DMS53 (cell line): Measurements from ENCODE around the gene ERBB4.
A peak's percentile ranks its signal among the peaks of the same experiment; 100 is the strongest.

Experiments used
- DNase-seq: peaks from one replicate; lab custom pipeline; 2025; lab: John Stamatoyannopoulos, UW

Gene ERBB4

DNA sequence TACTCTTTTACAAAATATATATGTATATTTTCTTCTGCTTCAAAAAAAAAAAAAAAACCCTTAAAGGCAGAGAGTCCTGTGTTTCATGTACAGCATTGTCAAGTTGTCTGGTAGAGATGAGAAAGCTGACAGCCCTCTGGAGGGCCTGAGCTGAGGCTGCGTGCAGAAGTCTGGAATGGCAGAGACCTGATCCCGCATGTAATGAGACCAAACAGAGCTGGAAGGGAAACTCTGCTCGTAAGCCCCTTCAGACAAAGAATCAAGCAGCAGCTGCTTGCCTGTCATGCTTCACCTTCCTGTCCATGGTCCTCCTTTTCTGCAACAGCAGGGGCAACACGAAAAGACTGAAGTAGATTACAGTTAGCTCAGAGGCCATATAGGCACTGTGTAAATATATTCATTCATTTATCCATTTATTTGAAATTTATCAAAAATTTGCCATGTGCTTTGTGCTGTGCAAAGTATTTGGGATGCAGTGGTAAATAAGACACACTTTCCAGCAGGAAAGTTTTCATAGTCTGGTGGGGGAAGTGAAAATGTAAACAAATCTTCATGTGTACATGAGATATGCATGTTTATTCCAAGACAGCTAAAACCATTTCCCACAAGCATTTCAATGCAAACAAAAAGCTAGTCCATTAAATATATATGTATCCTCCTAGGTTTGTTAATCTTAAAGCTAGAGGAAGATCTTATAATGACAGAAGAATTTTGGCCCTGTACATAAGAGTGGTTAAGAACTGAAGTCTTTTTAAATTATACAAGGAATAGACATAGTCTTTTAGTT lies 1069.5 kb downstream of the ERBB4 start:
- DNase-seq, result no peak

DNA sequence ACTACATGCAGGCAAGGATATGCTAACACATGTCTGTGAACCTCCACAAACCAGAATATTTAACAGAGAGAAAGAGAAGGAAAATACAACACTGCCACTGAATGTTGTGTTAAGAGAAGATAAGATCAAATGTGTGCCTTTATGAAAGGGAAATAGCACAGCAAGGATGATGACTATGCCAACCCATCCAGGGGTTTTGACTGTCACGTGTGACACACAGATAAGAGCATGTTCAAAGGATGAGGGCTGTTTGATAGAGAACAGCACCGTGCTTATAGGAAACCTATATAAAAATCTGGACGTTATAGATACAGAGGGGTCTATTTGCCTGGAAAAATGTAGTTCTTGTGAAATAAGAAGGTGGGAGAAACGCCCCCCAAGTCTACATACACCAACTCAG lies 1070.4 kb downstream of the ERBB4 start:
- no peak for DNase-seq

DNA sequence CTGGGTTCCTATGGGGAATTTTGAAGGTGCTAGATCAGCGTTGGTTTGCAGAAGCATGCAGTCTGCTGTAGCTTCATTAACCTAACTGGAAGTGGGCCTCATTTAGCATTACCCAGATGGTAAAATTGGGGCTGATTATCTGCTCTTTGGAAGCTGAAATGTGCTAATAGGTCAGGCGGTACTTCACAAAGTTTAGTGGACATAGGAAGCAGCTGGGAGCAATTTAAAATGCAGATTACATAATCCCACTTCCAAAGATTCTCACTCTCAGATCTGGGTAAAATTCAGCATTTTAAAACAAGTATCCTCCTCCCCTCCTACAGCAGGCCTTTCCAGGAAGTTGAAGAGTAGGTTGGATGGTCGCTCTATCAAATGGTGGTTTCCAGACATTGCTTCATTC lies 1075.2 kb downstream of the ERBB4 start:
- no peak for DNase-seq

DNA sequence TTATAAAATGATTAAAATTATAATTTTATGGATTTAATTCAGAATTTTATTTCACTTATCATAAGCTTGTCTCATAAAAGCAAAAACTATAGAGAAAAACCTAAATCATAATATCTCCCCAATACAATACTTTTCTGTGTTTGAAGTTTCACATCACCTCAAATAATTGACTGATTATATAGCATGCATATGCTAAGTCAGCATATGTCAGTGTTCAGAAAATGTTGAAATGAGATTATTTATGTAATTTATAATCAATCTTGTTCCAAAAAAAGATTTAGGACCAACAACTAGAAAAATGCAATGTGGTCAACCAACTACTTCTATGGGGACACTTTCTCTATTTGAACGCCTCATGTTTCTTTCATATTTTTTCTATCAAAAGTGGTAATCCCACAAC lies 1079.6 kb downstream of the ERBB4 start:
- DNase-seq, result no peak

DNA sequence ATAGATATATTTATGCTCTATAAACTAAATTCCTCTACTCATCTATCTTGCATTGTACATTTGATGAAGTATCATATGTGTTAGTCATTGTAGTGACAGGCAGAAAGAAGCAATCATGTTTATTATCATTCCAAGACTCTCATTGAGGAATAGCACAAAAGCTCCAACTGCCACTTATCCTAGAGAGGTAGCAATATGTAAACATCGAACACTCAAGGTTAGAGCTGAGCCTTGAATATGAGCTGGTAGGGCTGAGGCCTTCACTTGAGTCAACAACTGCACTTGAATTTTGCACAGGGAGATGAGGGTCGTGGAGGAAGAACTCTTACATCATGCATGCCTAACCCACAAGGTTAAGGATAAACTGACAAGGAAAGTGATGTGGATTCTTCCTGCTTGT lies 1081.3 kb downstream of the ERBB4 start:
- peak; percentile 57 for DNase-seq

DNA sequence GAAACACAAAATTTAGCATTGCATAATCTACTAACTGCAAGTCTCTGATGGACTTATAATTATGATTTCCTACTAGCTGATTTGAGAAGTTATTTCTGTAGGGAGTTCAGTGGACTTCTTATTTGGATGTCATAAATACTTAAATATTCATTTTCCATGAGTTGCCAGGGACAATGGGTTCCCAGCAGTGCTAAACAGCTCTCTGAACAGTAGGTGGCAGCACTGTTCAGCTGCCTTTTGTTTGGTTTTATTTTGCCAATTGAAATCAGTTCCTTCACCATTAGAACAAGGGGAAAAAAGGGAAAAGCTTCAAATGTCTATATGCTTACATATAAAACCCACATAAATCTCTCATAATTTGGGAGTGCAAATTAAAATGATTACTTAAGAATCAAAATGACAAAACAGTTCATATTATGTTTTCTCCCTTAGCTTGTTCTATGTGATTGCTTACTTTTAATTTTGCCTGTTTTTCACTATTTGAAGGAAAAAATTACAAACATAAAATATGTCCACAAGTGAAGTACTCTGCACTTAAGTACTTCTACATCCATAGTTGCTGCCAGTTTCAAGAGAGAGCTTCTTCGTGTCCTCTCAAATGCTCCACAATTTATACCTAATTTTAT lies 1083.3 kb downstream of the ERBB4 start:
- DNase-seq, result peak; percentile 74

DNA sequence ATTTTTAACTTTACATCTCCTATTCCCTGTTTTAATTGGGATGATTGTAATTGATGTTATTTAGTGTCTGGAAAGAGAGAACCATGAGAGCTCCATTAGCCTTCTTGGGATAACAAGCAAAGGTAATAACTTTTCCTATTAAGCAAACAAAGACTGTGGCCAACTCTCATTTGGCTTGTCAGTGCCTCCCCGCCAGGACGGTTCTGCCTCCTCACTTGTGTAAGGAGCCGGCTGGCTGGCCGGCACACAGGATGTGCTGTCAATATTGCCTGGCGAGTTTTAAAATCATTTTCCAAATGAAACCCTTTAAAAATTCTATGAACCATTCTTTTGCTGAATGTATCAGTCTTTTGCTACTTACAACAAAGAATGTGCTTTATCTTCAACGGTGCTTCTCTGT lies 1083.9 kb downstream of the ERBB4 start:
- DNase-seq, result peak; percentile 9

DNA sequence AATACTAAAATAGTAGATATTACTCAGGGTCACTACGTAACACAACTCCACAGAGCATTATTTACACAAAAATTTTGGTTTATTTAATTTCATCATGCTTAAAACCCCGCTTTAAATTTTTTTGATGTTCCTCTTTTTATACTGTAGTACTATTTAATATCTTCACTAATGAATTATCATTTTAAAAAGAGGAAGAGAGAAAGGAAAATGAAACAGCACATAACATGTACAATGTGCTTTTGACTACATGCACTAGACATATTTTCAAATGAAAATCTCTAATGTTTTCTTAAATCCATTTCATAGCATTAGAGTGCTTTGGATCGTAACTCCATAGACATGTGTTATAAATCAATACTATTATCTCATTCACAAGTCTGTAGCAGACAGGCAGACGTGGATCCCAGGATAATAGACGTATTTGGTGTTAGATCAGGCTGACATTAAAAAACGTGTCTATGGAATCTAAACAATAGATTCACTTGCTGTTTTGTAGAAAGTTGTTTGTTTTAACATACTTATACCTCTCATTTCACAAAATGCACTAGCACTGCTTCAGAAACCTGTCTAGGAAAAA lies 1085.2 kb downstream of the ERBB4 start:
- no peak for DNase-seq

DNA sequence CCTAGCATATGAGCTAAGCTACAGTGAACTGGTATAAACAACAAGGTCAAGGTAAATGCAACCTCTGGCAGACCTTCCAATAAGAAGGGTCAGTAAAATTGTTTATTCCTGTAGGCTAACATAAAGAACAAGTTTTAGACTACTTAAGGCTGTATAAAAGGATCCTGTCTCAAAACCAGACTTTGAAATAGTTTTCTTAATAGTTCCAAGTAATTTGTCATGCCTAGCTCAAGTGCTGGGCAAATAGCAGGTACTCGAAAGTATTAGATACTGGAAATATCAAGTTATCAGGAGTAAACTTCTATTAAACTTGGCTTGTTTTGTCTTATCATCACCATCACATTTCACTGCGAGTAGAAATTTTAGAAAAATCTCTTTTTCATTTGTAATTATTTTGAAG lies 1087.0 kb downstream of the ERBB4 start:
- no peak for DNase-seq

DNA sequence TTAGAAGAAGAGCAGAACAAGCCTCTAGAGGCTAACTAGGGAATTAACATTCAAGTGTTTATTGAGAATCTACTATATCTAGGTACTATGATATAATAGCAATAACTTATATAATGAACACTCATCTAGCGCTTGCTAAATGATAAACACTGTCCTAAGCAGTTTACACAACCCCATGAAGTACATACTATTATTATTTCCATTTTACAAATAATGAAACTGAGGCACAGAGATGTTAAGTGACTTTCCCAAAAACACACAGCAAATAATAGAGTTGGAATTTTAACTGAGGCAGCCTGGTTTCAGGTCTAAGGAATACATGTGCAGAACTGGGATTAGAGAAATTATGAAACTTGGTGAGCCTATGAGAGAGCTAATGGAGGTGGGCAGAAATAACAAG lies 1088.8 kb downstream of the ERBB4 start:
- peak; percentile 4 for DNase-seq

DNA sequence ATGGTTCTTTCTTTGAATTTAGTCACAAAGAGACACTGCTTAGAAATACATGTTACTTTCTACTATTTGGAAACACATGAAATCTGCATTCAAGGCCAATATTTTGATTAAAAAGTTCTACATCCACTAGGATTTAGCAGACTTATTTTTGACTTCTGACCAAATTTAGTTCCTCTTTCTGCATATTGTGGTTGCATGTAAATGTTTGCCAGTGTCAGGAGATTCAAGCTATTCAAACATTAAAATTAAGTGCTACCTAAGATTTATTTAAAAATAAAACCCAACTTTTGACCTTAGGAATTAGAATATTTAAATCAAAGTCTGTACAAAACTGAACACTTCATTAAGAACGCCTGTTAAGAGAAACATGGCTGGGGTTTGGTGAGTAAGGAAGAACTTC lies 1091.1 kb downstream of the ERBB4 start:
- DNase-seq, result no peak

DNA sequence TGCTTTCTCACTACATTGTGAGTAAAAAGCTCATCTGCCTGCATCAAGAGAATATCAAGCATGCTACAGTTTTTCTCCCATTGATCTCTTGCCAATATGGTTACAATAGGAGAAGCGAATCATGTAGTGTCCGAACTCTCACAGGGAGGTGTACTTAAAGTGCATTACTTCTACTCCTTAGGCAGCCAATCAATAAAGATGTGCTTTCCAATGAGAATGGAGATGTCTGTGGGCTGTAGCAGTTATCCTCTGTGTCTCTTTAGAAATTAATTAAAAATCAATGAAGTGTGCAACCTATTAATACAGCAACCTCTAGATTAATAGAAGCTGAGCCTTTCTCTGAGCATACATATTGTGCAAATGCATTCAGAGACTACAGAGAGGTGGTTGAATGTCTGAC lies 1098.5 kb downstream of the ERBB4 start:
- no peak for DNase-seq

DNA sequence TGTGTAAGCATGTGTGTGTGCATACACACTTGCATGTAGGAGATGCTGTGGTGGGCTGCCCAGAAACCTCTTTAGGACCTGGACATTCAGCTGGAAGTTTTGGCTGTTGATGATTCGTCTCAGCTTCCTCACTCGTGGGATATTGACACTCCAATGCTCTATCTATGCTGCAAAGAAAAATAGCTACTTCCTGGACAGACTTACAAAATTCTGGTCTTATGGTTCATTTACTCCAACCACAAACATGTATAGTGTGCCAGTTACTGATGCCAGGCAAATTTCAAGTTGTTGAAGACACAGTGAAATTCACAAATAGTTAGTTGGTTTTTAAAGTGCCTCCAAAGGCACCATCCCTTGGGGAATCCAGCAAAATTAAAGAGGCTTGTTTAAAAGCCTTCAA lies 1099.6 kb downstream of the ERBB4 start:
- DNase-seq, result no peak

DNA sequence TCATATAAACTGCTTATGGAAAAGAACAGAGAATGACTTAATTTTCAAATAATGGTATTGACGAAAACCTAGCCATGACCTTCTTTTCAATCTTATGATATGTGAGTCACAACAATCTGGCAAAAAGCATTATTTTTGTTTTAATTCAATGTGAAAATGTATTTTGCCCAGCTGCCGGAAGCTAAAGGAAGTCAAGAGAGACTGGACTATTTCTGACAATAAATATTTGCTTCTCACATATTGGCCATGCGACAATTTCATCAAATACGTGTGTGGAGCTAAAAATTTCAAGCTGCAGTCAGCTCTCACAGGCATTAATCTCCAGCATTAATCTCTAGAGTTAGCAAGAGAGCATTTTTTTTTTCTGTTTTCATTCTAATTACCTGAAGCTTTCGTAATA lies 1101.2 kb downstream of the ERBB4 start:
- DNase-seq, result peak; percentile 36

DNA sequence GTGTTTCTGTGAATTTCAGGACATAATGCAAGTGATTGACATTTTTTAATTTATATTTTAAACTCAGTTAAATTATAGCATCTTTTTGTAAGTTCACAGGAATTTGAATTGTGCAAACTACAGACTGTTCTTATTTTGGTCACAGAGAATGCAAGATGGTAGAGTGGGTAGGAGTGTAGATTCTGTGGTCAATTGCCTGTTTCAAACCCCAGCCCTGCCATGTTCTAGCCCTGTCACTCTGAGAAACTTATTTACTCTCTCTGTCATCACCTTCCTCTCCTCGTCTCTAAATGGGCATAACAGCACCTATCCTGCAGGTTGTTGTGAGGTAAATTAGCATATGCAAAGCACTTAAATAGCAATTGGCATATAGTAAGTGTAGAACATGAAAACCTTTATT lies 1102.4 kb downstream of the ERBB4 start:
- DNase-seq, result no peak

DNA sequence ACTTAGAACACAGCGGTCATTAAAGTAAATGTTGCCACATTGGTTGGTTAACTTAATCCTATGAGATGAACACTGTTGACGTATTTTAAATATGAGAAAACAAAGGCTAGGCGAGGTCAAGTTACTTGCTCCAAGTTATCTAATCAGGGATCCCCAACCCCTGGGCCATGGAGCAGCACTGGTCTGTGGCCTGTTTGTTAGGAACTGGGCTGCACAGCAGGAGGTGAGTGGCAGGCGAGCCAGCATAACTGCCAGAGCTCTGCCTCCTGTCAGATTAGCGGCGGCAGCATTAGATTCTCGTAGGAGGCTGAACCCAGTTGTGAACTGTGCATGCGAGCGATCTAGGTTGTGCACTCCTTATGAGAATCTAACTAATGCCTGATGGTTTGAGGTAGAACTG lies 1103.3 kb downstream of the ERBB4 start:
- DNase-seq, result no peak

DNA sequence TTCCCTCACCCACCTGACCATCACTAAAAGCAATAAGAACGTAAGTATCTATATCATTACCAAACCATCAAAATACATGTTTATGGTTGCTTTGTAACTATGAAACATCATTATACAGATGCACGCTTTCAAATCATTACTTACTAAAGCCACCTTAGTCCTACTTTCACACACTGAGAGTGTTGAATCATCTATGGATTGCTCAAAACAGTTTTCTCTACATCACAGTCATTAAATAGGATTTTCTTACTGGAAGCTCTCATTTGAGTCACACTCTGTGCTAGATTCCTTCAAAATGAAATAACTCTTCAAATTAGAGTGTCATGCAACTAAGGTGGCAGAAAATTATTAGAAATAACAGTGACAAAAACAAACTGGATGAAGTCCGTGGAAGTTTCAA lies 1103.8 kb downstream of the ERBB4 start:
- no peak for DNase-seq

DNA sequence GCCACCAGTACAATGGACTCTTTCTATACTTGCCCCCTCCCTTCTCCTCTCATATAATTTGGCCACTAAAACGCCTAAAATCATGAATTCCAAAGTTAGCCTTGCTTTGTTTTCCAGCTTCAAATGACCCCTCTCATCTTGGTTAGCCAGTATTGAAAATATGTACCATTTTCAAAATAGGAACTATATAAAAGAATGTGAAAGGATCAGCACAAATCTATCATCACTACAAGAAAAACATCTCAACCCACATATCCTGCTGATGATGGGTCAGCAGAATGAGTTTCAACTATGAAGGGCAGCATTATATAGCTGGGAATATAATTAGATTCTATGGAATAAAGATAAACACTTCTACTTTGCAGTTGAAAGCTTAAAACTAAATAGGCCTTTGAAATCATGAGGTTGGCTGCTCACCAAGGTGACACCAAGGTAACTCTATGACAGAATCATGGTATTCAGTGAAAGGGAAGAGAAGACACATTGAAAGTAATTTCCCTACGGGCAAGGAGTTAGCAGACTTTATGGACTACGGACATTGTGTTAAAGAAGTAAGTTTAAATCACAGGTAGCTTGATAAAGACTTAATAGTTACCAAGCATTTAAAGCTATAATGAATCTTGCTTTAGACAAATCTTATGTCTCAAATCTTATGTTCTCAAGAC lies 1109.2 kb downstream of the ERBB4 start:
- DNase-seq, result no peak

DNA sequence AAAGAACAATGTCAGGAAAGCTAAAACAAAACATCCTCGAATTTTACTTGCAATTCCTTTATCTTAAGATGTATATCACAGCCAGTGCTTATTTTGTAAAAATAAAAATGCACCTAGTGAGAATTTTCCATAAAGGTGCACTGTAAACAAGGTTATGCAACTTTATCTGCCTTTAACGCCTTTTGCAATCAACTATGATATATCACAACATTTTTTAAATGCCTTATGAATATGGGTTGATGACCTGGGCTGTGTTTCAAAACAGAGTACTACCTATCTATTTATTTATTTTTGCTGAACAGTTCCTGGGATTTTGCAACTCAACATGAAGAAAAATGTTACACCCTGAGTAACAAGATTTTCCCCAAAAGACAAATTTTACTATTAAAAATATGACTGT lies 1112.4 kb downstream of the ERBB4 start:
- no peak for DNase-seq

DNA sequence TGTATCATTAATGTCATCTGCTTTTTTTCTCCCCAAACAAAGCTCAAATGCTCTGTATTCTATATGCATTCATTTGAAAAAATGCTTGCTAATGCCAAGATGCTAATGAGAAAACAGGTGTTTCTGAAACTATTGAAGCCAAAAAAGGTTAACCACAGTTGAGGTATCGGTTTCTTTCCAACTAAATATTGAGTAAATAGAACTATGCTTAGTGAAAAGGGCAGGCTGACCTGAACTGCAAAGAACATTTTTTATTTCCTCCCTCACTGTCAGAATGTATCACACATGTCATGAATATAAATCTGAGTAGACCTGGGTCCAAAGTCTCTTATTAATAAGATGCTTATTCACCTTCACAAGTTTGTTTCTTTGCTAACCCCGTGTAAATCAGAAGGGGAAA lies 1115.6 kb downstream of the ERBB4 start:
- DNase-seq, result peak; percentile 10

DNA sequence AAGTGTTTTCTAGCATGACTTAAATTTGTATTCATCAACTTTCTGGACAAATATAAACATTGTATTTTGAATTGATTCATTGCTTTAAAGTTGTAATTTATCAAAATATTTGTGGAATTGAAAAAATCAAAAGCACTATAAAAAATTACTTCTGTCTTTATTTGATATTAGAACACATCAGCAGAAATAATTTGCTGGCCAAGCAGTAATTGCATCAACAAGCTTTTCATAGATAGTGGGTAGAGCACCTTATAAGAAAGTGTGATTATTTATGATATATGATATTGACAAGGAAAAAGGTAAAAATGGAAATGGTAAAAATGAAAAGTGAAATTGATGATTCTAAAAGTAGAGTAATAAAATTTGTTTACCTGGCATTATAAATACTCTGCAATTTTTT lies 1121.1 kb downstream of the ERBB4 start:
- DNase-seq, result no peak

DNA sequence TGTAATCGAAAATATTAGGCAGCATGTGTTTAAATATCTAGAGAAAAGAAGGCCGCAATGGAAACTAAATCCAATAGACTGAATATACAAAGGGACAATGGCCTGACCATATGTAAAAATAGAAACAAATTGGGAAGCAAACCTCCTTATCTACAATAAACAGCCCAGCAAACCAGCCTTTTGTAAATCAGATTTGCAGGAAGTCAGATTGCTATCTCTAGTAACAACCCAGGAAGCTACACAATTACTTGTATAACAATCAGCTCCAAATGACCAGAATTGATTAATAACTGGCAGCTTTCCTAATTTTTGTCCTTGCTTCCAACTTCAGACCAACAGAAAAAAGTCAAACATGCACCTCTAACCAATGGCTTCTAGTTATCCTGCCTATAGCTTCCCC lies 1122.2 kb downstream of the ERBB4 start:
- DNase-seq, result no peak

DNA sequence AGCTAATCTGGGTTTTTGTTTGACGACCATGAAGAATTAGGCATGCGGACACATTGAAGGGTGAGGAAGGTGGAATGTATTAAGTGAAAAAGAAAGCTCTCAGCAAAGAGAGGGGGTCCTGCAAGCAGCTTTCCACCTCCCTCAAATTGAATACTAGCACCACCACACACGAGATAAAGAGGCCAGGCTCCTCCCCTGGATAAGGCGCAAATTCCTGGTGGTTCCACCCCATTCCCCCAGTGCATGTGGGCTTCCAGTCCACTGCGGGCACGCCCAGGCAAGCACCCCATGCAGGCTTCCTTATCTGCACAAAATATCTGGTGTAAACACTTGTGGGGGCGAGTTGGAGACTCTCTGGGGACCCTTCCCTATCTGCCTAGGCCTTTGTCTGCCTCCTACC lies 1124.9 kb downstream of the ERBB4 start:
- no peak for DNase-seq
